NCI-H146 treated with DMSO at 0.1 percent for 48 hours (cell line): ENCODE data around the gene FBXL14.

Experiments
- DNase-seq: peaks from one replicate; lab custom pipeline; 2025; ENCODE audit not compliant: unreplicated experiment; lab: John Stamatoyannopoulos, UW

Gene FBXL14

GRCh38 chr12:1595026-1595561 is 713 bp upstream of the FBXL14 start:
- DNase-seq = no peak

GRCh38 chr12:1594006-1594260 is 448 bp downstream of the FBXL14 start:
- peak; percentile 54 for DNase-seq

- DNase-seq = peak; percentile 54
Measured at GRCh38 chr12:1593174-1594005, 991 bp downstream of the FBXL14 start.

GRCh38 chr12:1592444-1593173 is 1.8 kb downstream of the FBXL14 start:
- peak; percentile 21 for DNase-seq

GRCh38 chr12:1591543-1591942 is 2.8 kb downstream of the FBXL14 start:
- no peak for DNase-seq

GRCh38 chr12:1591034-1591433 is 3.3 kb downstream of the FBXL14 start:
- no peak for DNase-seq

GRCh38 chr12:1590221-1590979 is 4.0 kb downstream of the FBXL14 start:
- no peak for DNase-seq

GRCh38 chr12:1588575-1588947 is 5.8 kb downstream of the FBXL14 start:
- no peak for DNase-seq

- DNase-seq = no peak
Measured at GRCh38 chr12:1587927-1588574, 6.3 kb downstream of the FBXL14 start.

- peak; percentile 70 for DNase-seq
Measured at GRCh38 chr12:1584326-1584725, 10.1 kb downstream of the FBXL14 start.

- DNase-seq = peak; percentile 75
Measured at GRCh38 chr12:1583421-1584078, 10.8 kb downstream of the FBXL14 start.

GRCh38 chr12:1582709-1583050 is 11.7 kb downstream of the FBXL14 start:
- DNase-seq = no peak

- no peak for DNase-seq
Measured at GRCh38 chr12:1581973-1582708, 12.2 kb downstream of the FBXL14 start.

GRCh38 chr12:1580526-1580925 is 13.9 kb downstream of the FBXL14 start:
- DNase-seq = no peak

GRCh38 chr12:1579651-1580435 is 14.5 kb downstream of the FBXL14 start:
- no peak for DNase-seq

GRCh38 chr12:1576410-1577241 is 17.8 kb downstream of the FBXL14 start:
- no peak for DNase-seq

GRCh38 chr12:1575408-1576401 is 18.7 kb downstream of the FBXL14 start:
- peak; percentile 20 for DNase-seq
